Lower leg skin (tissue), 3 donors: ENCODE data around the gene CLRN3.

Experiments used
- POLR2A ChIP-seq, 2 donors: fragments of 450-650 bp; IDR thresholded peaks; one replicate each; pipeline ENCODE4 v1.6.1; 2016 to 2017; ENCODE audit warnings: antibody characterized with exemption in 2 of 2, mild to moderate bottlenecking in 1 of 2, moderate library complexity in 1 of 2
- TF ChIP-seq, protein P1 (sequence below), 3 donors: fragments of 450-650 bp; IDR thresholded peaks; one replicate each; pipeline ENCODE4 v1.5.1; 2016; ENCODE audit warnings: antibody characterized with exemption in 3 of 3, mild to moderate bottlenecking in 3 of 3, moderate library complexity in 2 of 3

DNA sequence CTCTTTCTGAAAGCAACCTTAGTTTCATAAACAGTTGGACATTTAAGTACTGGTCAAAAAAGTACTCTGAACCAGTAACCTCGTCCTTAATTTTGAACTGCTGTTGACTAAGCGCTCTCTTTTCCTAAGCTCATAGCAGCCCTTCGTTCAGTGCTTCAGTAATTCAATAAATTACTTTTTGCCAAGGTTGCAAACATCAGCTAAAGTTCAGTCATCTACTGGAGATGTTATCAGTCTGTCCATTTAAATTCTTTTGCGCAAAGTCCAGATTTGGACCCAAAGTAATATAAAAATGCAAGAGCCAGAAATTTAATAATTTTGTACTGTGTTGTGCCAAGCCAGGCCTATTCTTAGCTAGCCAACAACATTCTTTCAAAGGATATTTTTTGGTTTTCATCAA lies 22.6 kb upstream of the CLRN3 start:
- TF ChIP-seq, protein P1, sequence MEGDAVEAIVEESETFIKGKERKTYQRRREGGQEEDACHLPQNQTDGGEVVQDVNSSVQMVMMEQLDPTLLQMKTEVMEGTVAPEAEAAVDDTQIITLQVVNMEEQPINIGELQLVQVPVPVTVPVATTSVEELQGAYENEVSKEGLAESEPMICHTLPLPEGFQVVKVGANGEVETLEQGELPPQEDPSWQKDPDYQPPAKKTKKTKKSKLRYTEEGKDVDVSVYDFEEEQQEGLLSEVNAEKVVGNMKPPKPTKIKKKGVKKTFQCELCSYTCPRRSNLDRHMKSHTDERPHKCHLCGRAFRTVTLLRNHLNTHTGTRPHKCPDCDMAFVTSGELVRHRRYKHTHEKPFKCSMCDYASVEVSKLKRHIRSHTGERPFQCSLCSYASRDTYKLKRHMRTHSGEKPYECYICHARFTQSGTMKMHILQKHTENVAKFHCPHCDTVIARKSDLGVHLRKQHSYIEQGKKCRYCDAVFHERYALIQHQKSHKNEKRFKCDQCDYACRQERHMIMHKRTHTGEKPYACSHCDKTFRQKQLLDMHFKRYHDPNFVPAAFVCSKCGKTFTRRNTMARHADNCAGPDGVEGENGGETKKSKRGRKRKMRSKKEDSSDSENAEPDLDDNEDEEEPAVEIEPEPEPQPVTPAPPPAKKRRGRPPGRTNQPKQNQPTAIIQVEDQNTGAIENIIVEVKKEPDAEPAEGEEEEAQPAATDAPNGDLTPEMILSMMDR (IDR thresholded peaks at IDR 0.05) = no peak
- TF ChIP-seq POLR2A (IDR thresholded peaks at IDR 0.05) = no peak
